Transverse colon (tissue), 4 donors: ENCODE measurements around the gene STXBP4.

Source experiments
- CTCF ChIP-seq, 5 experiments: fragments of 200-600 bp in 3 of 5; fragments of 450-650 bp in 2 of 5; sonication (generic) in 3 of 5; IDR thresholded peaks; 1 replicate in 2 of 5; 2 replicates in 3 of 5; pipeline ENCODE4 v1.5.1; 2016 to 2017; ENCODE audit warnings: antibody characterized with exemption in 5 of 5, inconsistent platforms in 3 of 5, mild to moderate bottlenecking in 2 of 5, moderate library complexity in 1 of 5
- POLR2AphosphoS5 ChIP-seq, 3 donors: sonication (generic); formaldehyde crosslinking; IDR thresholded peaks; one replicate each; pipeline ENCODE4 v1.6.1; 2016; ENCODE audit warnings: antibody characterized with exemption in 3 of 3

GRCh38 chr17:55067697-55068439 lies 99.3 kb downstream of the STXBP4 start:
- no peak for TF ChIP-seq CTCF (IDR thresholded peaks at IDR 0.05)
- no peak for TF ChIP-seq POLR2AphosphoS5 (IDR thresholded peaks at IDR 0.05)
